Activated CD8-positive, alpha-beta T cell treated with anti-CD3 and anti-CD28 coated beads for 36 hours (primary cell): Measurements from ENCODE around the gene VSIG10L. TPM values are rescaled to one million over a fixed set of nuclear protein-coding genes. Genes with fewer than 3 reads are reported as not detected.

Experiments used
- ATAC-seq: fragments of 200-7000 bp; cut with Tn5 transposase; one replicate; pipeline ENCODE4 v1.10.0; 2021; ENCODE audit warnings: mild to moderate bottlenecking, moderate library complexity
- CTCF ChIA-PET: fragments of 350-600 bp; sonication (Branson Sonifier 250); formaldehyde crosslinking; loops from one replicate; lab custom pipeline; 2021; ENCODE audit warnings: antibody characterized with exemption; lab: Charles Lee
- POLR2A ChIA-PET: fragments of 350-600 bp; sonication (Branson Sonifier 250); formaldehyde crosslinking; loops from one replicate; lab custom pipeline; 2021; ENCODE audit warnings: antibody characterized with exemption; lab: Charles Lee
- DNase-seq: peaks from one replicate; pipeline ENCODE4 v3.0.0-alpha.2; 2020
- H3K27ac Mint-ChIP-seq: one replicate; pipeline ENCODE4 v1.8.0; 2021; ENCODE audit warnings: mild to moderate bottlenecking, mixed read lengths
- H3K27me3 Mint-ChIP-seq: one replicate; pipeline ENCODE4 v1.8.0; 2021; ENCODE audit warnings: mixed read lengths
- H3K36me3 Mint-ChIP-seq: one replicate; pipeline ENCODE4 v1.8.0; 2021; ENCODE audit warnings: low read depth, mixed read lengths
- H3K4me1 Mint-ChIP-seq: one replicate; pipeline ENCODE4 v1.8.0; 2021; ENCODE audit warnings: low read depth, mixed read lengths
- H3K4me3 Mint-ChIP-seq: one replicate; pipeline ENCODE4 v1.8.0; 2021; ENCODE audit warnings: mild to moderate bottlenecking, moderate library complexity, mixed read lengths
- H3K9me3 Mint-ChIP-seq: one replicate; pipeline ENCODE4 v1.8.0; 2021; ENCODE audit warnings: mixed read lengths
- intact Hi-C: fragments of 100-400 bp; cut with micrococcal nuclease; formaldehyde crosslinking; loops from one replicate; pipeline ENCODE4 v1.10.0; 2022
- total RNA-seq, 2 experiments: library from RNA; stranded (reverse); gene quantifications; one replicate each; pipeline ENCODE4 v1.2.3, GENCODE V29; 2021
- TF ChIP-seq, protein P1 (sequence below): fragments of 200-600 bp; IDR thresholded peaks from one replicate; pipeline ENCODE4 v1.8.0; 2022; ENCODE audit warnings: antibody characterized with exemption, mild to moderate bottlenecking

VSIG10L gene
- total RNA-seq, 2 experiments from 2014 or later = 3.6 to 3.7 TPM

DNA sequence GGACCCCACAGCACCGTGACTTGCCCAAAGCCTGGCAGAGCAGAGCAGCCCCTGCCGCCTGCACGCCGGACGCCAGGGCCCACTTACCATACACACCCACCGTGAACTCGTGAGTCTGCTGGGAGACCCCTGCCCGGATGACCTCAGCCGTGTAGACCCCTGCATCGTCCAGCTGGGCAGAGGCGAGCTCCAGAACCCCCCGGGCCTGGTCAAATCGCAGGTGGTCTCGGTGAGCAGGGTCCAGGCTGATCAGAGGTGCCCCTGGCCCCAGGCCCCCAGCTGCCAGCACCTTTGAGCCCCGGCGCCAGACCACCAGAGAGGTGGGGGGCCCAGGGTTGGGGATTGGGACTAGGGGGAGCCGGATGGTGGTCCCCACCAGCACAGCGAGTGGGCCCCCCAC lies 873 bp downstream of the VSIG10L start:
- POLR2A ChIA-PET = interaction anchor here (0.8 to 1.6 kb wide), 6 partner anchors 8 to 99 kb away, joined by 3 to 8 read pairs (median 4); partner anchors contain the start of gene ETFB
- peaks cover 13% of the 10 kb centered on the region for H3K4me1 Mint-ChIP-seq
- TF ChIP-seq, protein P1, sequence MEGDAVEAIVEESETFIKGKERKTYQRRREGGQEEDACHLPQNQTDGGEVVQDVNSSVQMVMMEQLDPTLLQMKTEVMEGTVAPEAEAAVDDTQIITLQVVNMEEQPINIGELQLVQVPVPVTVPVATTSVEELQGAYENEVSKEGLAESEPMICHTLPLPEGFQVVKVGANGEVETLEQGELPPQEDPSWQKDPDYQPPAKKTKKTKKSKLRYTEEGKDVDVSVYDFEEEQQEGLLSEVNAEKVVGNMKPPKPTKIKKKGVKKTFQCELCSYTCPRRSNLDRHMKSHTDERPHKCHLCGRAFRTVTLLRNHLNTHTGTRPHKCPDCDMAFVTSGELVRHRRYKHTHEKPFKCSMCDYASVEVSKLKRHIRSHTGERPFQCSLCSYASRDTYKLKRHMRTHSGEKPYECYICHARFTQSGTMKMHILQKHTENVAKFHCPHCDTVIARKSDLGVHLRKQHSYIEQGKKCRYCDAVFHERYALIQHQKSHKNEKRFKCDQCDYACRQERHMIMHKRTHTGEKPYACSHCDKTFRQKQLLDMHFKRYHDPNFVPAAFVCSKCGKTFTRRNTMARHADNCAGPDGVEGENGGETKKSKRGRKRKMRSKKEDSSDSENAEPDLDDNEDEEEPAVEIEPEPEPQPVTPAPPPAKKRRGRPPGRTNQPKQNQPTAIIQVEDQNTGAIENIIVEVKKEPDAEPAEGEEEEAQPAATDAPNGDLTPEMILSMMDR = no peak
- CTCF ChIA-PET = interaction anchor here (0.8 to 3.2 kb wide), 11 partner anchors 13 to 437 kb away, joined by 3 to 15 read pairs (median 3); no protein-coding TSS in a partner anchor
- DNase-seq = no peak
- intact Hi-C loops = no loop called here
- H3K27ac Mint-ChIP-seq = no peak overlapping the region
- peaks cover 3% of the 10 kb centered on the region for H3K36me3 Mint-ChIP-seq
- ATAC-seq = no peak
- H3K27me3 Mint-ChIP-seq = peaks cover 1% of the 10 kb centered on the region
- no peaks in the 10 kb centered on the region for H3K9me3 Mint-ChIP-seq
- peak overlapping the region; percentile 41 for H3K4me3 Mint-ChIP-seq

DNA sequence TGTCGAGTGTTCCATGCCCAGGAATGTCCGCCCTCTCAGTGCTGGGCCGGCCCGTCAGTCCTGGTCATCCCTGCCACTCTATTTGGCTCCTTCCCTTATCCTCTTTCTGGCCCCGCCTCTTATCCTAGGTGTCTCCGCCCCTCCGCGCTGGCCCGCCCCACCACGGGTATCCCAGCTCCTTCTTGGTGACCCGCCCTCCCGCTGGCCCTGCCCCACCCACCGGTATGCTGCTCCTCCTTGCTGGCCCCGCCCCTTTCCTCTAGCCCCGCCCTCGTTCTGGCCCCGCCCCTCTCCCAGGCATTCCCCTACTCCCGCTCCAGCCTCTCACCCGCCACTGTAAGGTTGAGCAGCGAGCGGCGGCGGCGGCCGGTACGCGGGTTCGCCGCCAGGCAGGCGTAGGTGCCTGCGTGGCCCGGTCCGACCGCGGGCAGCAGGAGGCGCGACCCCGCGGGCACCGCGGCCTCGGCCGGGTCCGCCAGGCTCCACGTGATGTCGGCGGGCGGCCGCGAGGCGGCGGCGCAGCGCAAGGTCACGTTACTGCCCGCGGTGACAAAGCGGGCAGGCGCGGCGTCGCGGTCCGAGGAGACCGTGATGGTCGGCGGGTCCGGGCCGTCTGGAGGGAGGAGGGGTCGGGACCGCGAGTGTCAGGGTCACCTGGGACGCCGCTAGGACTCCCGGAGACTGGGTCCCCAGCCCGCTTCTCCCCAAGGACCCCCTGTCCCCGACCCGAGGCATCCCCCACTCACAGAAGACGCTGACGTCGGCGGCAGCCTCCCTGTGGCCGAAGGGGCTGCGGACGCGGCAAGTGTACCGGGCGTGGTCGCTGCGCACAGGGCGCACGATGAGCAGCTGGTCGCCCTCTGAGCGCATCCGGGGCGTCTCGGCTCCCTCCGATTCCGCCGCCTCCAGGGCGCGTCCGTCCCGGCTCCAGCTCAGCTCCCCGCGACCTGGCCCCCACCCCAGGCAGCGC lies 2.0 kb downstream of the VSIG10L start:
- Mint-ChIP-seq H3K36me3 (peaks cover 3% of the 10 kb centered on the region), H3K27me3 (peaks cover 1% of the 10 kb centered on the region), H3K9me3 (no peaks in the 10 kb centered on the region), H3K4me1 (peaks cover 13% of the 10 kb centered on the region), H3K4me3 (peak overlapping the region; percentile 77), H3K27ac (peak overlapping the region; percentile 82)
- intact Hi-C loops = loop anchor here (10.0 kb wide), 1 partner anchor 85 kb away; no protein-coding TSS in a partner anchor
- ChIA-PET CTCF (interaction anchor here (0.6 to 3.2 kb wide), 20 partner anchors 10 to 320 kb away, joined by 3 to 23 read pairs (median 4); partner anchors contain the start of genes ETFB and SIGLEC10), POLR2A (interaction anchor here (0.8 to 1.2 kb wide), 2 partner anchors 9 to 26 kb away, joined by 3 to 4 read pairs; partner anchors contain the start of gene ETFB)
- TF ChIP-seq, protein P1 = peak; percentile 44
- ATAC-seq = peak; percentile 89
- peak; percentile 99 for DNase-seq

DNA sequence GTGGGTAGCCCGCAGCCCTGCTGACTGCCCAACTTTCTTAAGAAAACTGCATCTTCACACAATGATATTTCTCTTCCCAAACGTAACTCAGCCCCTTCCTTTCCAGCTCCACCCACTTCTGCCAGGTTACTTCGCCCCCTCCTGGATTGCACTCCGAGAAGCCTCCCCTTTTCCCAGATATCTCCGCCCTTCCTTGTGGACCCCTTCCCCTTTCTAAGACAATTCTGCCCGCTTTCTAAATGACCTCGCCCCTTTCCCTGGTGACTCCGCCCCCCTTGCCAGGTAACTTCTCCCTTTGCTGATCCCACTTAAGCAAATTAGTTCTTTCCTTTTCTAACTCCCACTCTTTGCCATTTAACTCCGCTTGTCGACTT lies 2.6 kb downstream of the VSIG10L start:
- H3K4me3 Mint-ChIP-seq = peak overlapping the region; percentile 77
- ChIA-PET POLR2A (no interaction called here), CTCF (interaction anchor here (0.6 to 3.2 kb wide), 17 partner anchors 11 to 321 kb away, joined by 3 to 23 read pairs (median 5); partner anchors contain the start of genes ETFB and SIGLEC10)
- intact Hi-C loops = loop anchor here (10.0 kb wide), 1 partner anchor 86 kb away; no protein-coding TSS in a partner anchor
- ATAC-seq = peak; percentile 5
- TF ChIP-seq, protein P1 = no peak
- peaks cover 13% of the 10 kb centered on the region for H3K4me1 Mint-ChIP-seq
- no peaks in the 10 kb centered on the region for H3K9me3 Mint-ChIP-seq
- no peaks in the 10 kb centered on the region for H3K36me3 Mint-ChIP-seq
- peak overlapping the region; percentile 82 for H3K27ac Mint-ChIP-seq
- DNase-seq = no peak
- H3K27me3 Mint-ChIP-seq = peaks cover 1% of the 10 kb centered on the region

DNA sequence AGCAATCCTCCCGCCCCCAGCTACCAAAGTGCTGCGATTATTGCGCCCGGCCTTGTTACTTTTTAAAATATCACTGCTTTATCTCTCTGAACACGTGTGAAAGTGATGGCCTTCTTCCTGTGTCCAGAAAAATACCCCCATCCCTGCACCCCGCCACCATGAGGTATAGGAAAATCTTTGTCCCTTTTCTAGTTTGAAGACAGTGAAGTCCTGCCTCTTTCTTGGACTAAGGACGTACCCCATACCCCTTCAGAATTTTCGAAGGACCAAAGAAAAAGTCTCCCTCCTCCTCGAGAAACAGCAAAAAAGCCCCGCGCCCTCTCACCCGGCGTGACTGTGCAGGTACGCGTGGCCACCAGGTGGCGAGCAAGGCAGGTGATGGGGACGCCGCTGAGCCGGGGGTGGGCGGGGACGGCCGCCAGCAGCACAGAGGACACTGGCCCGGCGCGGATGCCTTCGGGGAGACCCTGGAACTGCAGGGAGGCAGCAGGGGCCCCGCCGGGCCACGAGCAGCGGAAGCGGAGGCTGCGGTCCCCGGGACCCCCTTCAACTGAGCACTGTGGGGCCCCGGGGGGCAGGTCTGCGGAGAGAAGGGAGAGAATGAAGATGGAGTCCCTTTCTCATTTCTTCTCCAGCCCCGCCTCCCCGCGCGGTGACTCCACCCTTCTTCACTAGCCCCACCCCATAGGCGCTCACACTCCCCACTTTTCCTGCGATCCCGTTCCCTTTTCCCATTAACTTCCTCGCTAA lies 3.2 kb downstream of the VSIG10L start:
- DNase-seq (peak; percentile 95), ATAC-seq (peak; percentile 74)
- Mint-ChIP-seq H3K27me3 (peaks cover 1% of the 10 kb centered on the region), H3K27ac (peak overlapping the region; percentile 82), H3K4me3 (peak overlapping the region; percentile 77), H3K9me3 (no peaks in the 10 kb centered on the region), H3K4me1 (peaks cover 13% of the 10 kb centered on the region), H3K36me3 (no peaks in the 10 kb centered on the region)
- POLR2A ChIA-PET = interaction anchor here (0.8 to 0.9 kb wide), 2 partner anchors 16 to 102 kb away, joined by 3 read pairs; no protein-coding TSS in a partner anchor
- TF ChIP-seq, protein P1 = peak; percentile 93
- CTCF ChIA-PET = interaction anchor here (0.6 to 3.2 kb wide), 23 partner anchors 11 to 323 kb away, joined by 3 to 23 read pairs (median 4); partner anchors contain the start of genes C19orf84 and ETFB
- intact Hi-C loops = loop anchor here (10.0 kb wide), 1 partner anchor 86 kb away; no protein-coding TSS in a partner anchor
